Urinary bladder (tissue), 4 donors: ENCODE results near the gene MAEA. TPM values are rescaled to one million over a fixed set of nuclear protein-coding genes. Genes with fewer than 3 reads are reported as not detected.

Source experiments
- DNase-seq: peaks from one replicate; pipeline ENCODE4 v3.0.0-alpha.2; 2015; ENCODE audit errors: extremely low spot score
- H3K27ac ChIP-seq: one replicate; pipeline ENCODE4 v1.5.1; 2013; ENCODE audit warnings: low read depth, mild to moderate bottlenecking, moderate library complexity
- H3K36me3 ChIP-seq: one replicate; pipeline ENCODE4 v1.6.1; 2013; ENCODE audit warnings: mild to moderate bottlenecking, moderate library complexity; ENCODE audit not compliant: insufficient read depth
- H3K4me1 ChIP-seq: one replicate; pipeline ENCODE4 v1.6.1; 2013; ENCODE audit warnings: mild to moderate bottlenecking, moderate library complexity; ENCODE audit not compliant: insufficient read depth
- H3K4me3 ChIP-seq: one replicate; pipeline ENCODE4 v1.5.1; 2013; ENCODE audit warnings: low read depth, low read length
- WGBS: extraction: QIAGEN DNeasy Blood & Tissue Kit; methylation state at CpG from one replicate; pipeline ENCODE4 v1.1.7; 2013; 5-methylcytosine and 5-hydroxymethylcytosine counted together
- polyA plus RNA-seq: library from polyadenylated mRNA; stranded (reverse); fragments of 200-250 nt; gene quantifications from one replicate; pipeline ENCODE4 v1.2.3, GENCODE V29; 2013
- total RNA-seq: library from RNA; depleted of rRNA; stranded (reverse); fragments of >200 nt; gene quantifications from one replicate; pipeline ENCODE4 v1.2.3, GENCODE V29; 2014
- donor health status: healthy with polysubstance abuse.
- donor health status: healthy.

The MAEA gene
- total and polyA plus RNA-seq, 2 donors, result 25.6 to 69.9 TPM

DNA sequence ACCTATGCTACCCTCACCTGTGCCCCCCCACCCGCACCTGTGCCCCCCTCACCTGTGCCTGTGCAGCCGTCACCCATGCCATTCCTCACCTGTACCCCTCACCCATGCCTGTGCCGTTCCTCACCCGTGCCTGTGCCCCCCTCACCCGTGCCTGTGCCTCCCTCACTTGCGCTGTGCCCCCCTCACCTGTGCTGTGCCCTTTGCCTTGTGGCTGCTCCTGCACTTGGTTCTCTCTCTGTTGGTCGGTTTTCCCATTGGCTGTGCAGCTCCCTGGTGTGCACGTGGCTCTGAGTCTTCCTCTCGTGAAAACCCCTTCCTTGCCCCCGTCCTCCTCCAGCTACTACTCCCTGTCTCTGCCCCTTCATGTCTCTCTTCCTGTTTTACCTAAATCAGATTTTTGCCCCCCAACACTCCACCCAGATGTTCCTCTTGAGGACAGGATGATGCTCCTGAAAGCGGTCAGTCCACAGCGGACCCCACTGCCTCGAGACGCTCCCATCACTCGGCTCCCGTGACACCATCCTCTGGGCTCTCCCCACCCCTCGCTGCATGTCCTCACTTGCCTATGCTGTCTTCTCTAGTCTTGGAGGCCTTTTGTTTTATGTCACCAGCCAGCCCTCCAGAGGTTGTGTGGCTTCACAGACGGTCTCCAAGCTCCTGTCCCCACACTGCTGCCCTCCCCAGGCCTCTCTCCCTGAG, 6.8 kb downstream of the MAEA start:
- Histone ChIP-seq H3K4me1 (no peaks in the 10 kb centered on the region), H3K4me3 (no peak overlapping the region), H3K36me3 (peaks cover 4% of the 10 kb centered on the region), H3K27ac (no peak overlapping the region)
- no peak for DNase-seq
- WGBS, result 84% methylated on average over 18 of the region's 18 CpGs

DNA sequence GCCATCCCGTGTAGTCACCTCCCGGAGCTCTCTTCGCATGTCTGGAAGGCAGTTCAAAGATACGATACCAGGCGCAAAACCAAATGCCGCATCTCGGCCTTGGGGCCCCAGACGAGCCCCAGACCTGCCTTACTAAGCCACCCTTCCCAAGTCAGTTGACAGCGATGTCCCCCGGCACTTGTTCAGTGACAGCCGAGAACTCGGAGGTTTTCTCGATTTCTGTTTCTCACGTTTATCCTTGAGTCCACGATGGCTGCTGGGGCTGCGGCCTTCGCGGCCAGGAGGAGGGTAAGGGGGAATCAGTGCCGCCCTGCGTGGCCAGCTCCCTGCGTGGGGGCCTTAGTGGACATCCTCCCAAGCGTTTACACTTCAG, 7.3 kb downstream of the MAEA start:
- H3K27ac ChIP-seq, result no peak overlapping the region
- no peaks in the 10 kb centered on the region for H3K4me1 ChIP-seq

DNA sequence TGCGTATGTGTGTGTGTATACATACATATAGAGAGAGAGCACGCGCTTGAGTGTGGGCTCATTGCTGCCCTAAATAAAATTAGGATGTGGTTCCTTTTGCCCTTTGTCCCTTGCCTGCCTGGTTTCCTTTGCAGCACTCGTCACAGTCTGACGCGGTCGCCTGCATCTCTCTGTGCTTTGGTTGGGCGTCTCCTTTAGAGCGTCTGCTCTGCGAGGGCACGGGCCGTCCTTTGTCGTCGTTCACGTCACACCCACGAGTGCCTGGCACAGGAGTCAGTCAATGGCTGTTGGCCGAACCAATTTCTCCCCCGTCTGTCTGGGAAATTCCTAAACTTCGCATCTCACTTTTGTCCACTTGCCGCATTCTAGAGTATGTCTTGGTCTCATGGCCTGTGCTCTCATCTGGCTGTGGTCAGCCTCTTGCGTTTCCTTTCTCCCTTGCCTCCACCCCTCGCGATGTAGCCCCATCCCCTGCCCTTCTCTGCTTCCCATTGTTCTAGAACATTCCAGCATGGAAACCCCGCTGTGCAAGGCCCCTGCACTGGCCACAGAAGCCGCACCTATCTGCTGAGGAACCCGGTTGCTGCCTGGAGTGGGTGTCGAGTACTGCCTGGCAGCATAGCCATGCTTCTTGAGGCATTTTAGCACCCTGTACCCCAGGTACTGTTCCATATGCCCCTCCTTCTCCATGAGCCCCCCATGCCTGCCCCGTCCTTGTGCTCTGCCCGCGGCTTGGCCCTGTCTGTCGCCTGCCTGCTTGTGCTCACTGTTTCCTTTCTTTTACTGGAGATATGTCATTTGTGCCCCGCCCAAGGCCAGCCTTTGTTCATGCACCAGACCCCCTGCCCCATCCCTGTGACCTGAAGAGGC, 8.0 kb downstream of the MAEA start:
- no peak for DNase-seq
- Histone ChIP-seq H3K4me1 (no peaks in the 10 kb centered on the region), H3K4me3 (no peak overlapping the region), H3K36me3 (peaks cover 4% of the 10 kb centered on the region), H3K27ac (no peak overlapping the region)
- 92% methylated on average over 32 of the region's 32 CpGs for WGBS

More for the DNA sequence above, 7.3 kb downstream of the MAEA start:
- H3K4me3 ChIP-seq, result no peak overlapping the region
- no peak for DNase-seq
- 89% methylated on average over 22 of the region's 22 CpGs for WGBS
- H3K36me3 ChIP-seq, result peaks cover 4% of the 10 kb centered on the region

DNA sequence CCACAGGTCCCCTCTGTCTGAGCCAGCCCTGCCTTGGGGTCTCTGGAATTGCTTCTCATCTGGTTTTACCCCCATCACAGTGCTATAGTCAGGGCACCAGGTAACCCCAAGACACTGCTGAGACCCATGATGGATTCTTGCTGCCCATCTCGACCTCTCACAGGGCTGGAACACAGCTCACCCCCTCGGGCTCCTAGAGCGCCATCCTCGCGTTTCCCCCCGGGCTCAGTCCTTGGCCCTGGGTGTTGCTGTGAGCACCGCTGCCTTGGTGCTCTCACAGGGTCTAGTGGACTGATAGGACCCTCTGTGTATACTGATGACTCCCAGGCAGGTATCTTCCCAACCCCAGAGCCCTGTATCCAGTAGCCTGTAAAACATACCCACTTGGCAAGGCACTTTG, 8.8 kb downstream of the MAEA start:
- no peak overlapping the region for H3K4me3 ChIP-seq
- no peak overlapping the region for H3K27ac ChIP-seq
- peaks cover 4% of the 10 kb centered on the region for H3K36me3 ChIP-seq
- H3K4me1 ChIP-seq, result no peaks in the 10 kb centered on the region
- no peak for DNase-seq
- WGBS, result 92% methylated on average over 7 of the region's 7 CpGs

DNA sequence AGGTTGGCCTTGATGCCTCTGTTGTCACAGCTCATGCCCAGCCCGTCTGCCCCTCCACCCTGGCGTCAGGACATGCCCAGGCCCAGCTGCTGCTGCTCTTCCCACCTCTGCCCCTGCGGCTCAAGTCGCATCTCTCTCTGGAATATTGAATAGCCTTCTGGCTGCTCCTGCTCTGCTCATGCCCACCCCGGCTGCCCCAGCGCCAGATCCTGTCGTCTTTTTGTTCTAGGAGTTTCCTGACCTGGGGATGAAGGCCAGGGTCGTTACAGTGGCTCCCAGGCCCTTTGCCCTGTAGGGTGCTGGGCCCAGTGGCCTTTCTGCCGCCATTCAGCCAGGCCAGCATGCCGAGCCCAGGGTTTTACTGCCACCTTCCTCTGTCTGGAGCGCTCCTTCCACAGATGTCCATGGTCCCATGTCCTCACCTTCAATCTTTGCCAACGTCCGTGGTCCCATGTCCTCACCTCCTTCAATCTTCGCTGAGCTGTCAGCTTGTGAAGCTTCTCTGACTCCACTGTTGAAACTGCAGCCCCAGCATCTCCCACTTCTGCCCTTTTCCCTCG, 9.7 kb downstream of the MAEA start:
- Histone ChIP-seq H3K4me3 (no peak overlapping the region), H3K36me3 (peaks cover 4% of the 10 kb centered on the region), H3K27ac (no peak overlapping the region), H3K4me1 (no peaks in the 10 kb centered on the region)
- WGBS, result 90% methylated on average over 15 of the region's 15 CpGs
- no peak for DNase-seq

DNA sequence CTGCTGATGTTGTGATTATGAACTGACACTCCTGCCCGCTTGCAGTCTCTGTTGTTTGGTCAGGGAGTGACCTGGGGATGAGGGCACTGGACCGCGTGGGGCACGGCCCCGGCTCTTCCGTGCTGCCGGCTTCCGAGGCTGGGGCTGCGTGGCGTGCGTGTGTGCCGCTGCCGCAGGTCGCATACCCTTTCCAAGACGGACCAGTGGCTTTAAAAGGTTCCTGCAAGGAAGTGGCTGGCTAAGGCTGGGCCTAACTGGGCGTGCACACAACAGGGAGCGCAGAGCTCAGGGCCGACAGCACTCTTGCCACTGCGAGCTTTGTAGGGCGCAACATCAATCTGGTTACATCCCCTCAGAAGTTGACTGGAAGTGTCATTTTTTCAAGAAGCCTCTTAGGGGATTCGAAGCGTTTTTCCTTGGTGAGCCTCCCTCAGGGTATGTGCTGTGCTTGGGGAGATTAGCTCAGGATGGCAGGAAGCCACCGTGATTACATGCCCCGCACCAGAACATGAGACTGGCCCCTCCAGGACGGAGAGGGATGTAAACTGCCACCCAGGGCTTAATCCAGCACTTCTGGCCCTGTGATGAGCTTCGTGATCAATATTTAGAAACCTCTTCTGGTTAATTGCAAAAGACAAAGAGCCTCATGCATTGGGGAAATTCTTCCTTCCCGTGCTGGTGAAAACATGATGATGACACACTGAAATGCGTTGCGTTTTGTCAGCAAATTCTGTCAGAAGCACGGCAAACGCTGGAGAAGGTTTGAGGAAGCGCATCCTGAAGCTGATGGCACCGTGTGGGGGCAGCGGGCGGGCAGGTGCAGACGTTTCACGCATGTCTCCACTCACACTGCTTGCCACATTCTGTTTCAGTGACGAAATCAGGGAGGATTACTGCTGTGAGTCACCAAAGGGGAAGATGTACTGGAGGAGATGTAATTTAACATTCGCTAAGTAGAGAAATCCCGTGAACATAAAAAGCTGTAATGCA, 11.1 kb downstream of the MAEA start:
- H3K27ac ChIP-seq, result no peak overlapping the region
- no peak for DNase-seq
- peaks cover 4% of the 10 kb centered on the region for H3K36me3 ChIP-seq
- no peak overlapping the region for H3K4me3 ChIP-seq
- H3K4me1 ChIP-seq, result no peaks in the 10 kb centered on the region
- 83% methylated on average over 40 of the region's 40 CpGs for WGBS

DNA sequence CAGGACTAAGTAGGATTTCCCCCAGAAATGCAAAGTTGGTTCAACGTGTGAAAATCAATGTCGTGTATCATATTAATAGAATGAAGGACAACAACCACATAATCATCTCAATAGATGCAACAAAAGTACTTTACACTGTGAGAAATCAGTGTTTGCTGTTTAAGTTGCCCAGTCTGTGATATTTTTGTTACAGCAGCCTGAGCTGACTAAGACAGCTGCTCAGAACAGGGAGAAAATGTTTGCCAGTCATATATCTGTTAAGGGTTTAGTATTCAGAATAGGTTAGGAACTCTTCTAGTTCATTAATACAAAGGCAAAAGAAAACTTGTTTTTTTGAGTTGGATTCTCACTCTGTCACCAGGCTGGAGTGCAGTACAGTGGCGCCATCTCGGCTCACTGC, 12.5 kb downstream of the MAEA start:
- H3K36me3 ChIP-seq, result peaks cover 4% of the 10 kb centered on the region
- H3K27ac ChIP-seq, result no peak overlapping the region
- no peaks in the 10 kb centered on the region for H3K4me1 ChIP-seq
- H3K4me3 ChIP-seq, result no peak overlapping the region
- 49% methylated on average over 4 of the region's 4 CpGs for WGBS
- no peak for DNase-seq

DNA sequence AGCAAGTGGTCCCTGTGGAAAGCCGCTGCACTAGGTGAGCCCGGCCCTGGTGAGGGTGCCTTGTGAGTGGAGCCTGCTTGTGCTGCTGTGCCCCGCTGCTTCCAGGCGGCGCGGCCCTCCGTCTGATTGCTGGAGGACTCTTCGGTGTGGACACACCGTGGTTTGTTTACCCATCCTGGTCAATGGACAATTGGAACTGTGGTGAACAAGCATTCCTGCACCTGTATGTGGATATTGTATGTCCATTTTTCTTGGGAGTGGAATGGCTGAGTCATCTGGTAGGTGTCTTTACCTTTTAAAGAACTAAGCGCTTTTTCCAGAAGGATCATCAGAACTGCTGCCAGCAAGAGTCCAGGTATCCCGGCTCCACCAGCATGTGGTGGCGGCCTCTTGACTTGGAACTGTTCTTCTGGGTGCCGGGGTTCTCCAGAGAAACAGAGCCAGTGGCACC, 15.6 kb downstream of the MAEA start:
- no peak for DNase-seq
- peaks cover 3% of the 10 kb centered on the region for H3K4me1 ChIP-seq
- no peak overlapping the region for H3K27ac ChIP-seq
- no peaks in the 10 kb centered on the region for H3K36me3 ChIP-seq
- WGBS, result 97% methylated on average over 13 of the region's 13 CpGs
- H3K4me3 ChIP-seq, result no peak overlapping the region

DNA sequence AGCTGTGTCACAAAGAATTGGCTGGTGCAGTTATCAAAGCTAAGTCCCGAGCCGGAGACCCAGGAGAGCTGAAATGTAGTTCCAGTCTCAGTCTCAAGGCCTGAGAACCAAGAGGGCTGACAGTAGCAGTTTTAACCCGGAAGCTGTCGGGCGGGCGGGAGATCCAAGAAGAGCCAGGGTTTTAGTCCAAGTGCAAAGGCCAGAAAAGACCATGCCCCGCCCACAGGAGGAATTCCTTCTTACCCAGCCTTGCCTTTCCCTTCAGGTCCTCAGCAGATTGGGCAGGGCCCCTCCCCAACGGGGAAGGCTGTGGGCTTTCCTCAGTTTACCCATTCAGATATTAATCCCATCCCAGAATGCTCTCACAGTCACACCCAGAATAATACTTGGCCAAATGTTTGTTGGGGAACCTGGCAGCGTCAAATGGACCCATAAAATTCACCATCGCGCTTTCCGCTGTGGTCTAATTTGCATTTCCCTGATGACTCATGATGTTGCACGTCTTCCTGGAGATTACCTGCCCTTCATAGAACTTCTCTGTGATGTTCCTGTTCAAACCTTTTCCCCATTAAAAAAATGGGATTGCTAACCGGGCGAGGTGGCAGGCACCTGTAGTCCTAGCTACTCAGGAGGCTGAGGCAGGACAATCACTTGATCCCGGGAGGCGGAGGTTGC, 16.2 kb downstream of the MAEA start:
- H3K27ac ChIP-seq, result no peak overlapping the region
- WGBS, result 79% methylated on average over 17 of the region's 17 CpGs
- no peaks in the 10 kb centered on the region for H3K36me3 ChIP-seq
- H3K4me3 ChIP-seq, result no peak overlapping the region
- peaks cover 3% of the 10 kb centered on the region for H3K4me1 ChIP-seq
- no peak for DNase-seq

DNA sequence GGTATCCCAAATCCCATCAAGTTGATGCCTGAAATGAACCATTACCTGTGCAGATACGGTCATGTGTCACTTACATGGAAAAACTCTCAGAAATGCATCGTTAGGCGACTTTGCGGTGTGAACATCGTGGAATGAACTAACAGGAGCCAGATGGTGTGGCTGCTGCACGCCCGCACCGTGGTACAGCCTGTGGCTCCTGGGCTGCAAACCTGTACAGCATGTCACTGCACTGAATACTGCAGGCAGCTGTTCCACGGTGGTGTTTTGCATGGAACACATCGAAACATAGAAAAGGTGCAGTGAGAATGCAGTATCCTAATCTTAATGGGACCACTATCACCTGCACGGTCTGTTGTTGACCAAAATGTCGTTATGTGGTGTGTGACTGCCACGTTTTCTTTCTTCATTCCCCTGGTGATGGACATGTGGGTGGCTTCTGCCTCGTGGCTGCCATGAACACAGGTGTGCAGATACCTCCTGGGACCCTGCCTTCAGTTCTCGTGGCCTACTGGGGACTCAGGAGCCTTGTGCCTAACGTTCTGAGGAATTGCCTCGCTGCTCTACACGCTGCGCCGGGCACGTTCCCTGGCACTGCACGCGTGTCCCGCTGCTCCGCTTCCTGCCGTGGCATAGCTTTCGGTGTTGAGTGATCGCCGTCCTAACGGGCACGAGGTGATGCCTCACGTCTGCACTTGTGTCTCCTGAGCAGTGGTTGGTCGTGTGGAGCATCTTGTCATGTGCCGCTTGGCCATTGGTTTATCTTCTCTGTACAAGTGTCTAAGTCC, 18.5 kb downstream of the MAEA start:
- Histone ChIP-seq H3K36me3 (no peaks in the 10 kb centered on the region), H3K27ac (no peak overlapping the region), H3K4me1 (peaks cover 3% of the 10 kb centered on the region), H3K4me3 (no peak overlapping the region)
- DNase-seq, result no peak
- 95% methylated on average over 34 of the region's 34 CpGs for WGBS

DNA sequence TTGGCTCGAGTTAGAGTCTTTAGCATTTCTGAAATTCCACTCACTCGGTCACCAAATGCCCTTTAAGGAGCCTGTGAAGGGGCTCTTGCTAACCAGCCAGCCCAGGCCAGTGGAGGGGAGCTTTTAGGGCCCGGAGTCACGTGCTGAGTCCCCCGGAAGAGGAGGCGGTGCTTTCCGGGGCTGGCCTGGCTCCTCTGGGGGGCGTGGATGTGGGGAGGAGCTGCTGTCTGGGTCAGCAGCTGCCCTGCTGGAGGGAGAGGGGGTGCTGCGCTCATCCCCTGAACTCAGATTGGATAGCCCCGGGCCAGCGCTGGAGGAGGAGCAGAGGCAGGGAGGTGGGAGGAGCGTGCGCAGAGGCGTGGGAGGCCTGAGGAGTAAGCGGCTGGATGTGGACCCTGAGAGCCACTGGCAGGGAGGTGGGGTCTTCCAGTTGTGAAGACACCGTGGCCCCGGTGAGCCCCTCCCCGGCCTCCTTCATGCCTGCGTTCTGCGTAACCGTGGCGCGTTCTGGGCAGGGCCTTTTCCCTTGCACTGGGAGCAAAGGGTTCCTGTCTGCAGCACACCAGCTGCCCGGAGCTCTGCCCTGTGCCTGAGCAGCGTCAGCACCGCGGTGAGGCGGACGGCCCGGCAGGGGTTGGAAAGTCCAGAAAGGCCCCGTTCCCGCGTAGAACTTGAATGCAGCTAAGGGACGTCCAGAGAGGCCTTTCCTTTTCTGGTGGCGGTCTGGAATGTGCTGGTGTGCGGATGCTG, 19.7 kb downstream of the MAEA start:
- H3K36me3 ChIP-seq, result no peaks in the 10 kb centered on the region
- 6% methylated on average over 36 of the region's 36 CpGs for WGBS
- H3K4me3 ChIP-seq, result peak overlapping the region; percentile 29
- peak; percentile 84 for DNase-seq
- peaks cover 3% of the 10 kb centered on the region for H3K4me1 ChIP-seq
- H3K27ac ChIP-seq, result peak overlapping the region; percentile 25
